MM.1S (cell line): ENCODE data around the gene PRPF38A.

Source experiments
- CTCF ChIP-seq: fragments of 300-600 bp; sonication (generic); IDR thresholded peaks from 2 replicates; pipeline ENCODE4 v1.5.1; 2016; ENCODE audit warnings: antibody characterized with exemption, low read length, mixed read lengths
- EZH2 ChIP-seq: fragments of 300-600 bp; sonication (generic); optimal IDR thresholded peaks from 2 replicates; pipeline ENCODE3; 2017; ENCODE audit warnings: low read depth, mild to moderate bottlenecking, antibody characterized with exemption, low read length, mixed read lengths

GRCh38 chr1:52402860-52403240 lies 1.6 kb upstream of the PRPF38A start:
- TF ChIP-seq CTCF = no peak
- TF ChIP-seq EZH2 = no peak
